ENCODE results near the gene CAPN3. TPM values are rescaled to one million over a fixed set of nuclear protein-coding genes. Genes with fewer than 3 reads are reported as not detected.

CAPN3 gene
- polyA plus RNA-seq, 1 donor from 2014 or later: 1.5 TPM

- Histone ChIP-seq H2AFZ (ENCODE audit: low read depth, low read length) (no peak overlapping the region), H3K9me2 (ENCODE audit: insufficient read depth, low read length) (no peaks in the 10 kb centered on the region), H3K79me2 (replicated peaks; ENCODE audit: insufficient read depth, low read length) (no peaks in the 10 kb centered on the region), H3K36me3 (ENCODE audit: insufficient read depth, low read length) (peaks cover 5% of the 10 kb centered on the region), H4K20me1 (ENCODE audit: insufficient read depth) (no peaks in the 10 kb centered on the region), H3K27ac (ENCODE audit: low read length) (no peak overlapping the region), H3F3A (ENCODE audit: insufficient read depth, low read length, poor library complexity, severe bottlenecking) (no peaks in the 10 kb centered on the region), H3K4me2 (ENCODE audit: low read length) (no peak overlapping the region), H3K27me3 (ENCODE audit: insufficient read depth, low read depth, low read length) (no peaks in the 10 kb centered on the region), H3K4me3 (ENCODE audit: low read length) (no peak overlapping the region), H3K9me3 (ENCODE audit: low read length) (no peaks in the 10 kb centered on the region), H3K9ac (ENCODE audit: low read length) (no peak overlapping the region)
- TF ChIP-seq POLR2AphosphoS5 (IDR thresholded peaks at IDR 0.05) (no peak), EZH2 (IDR thresholded peaks at IDR 0.05; ENCODE audit: borderline replicate concordance, insufficient read depth, low read length, poor library complexity, severe bottlenecking) (no peak), EP300 (conservative IDR thresholded peaks at IDR 0.05; ENCODE audit: poor library complexity, severe bottlenecking) (no peak), TAF1 (IDR thresholded peaks at IDR 0.05; ENCODE audit: low read depth) (no peak), MXI1 (conservative IDR thresholded peaks at IDR 0.05; ENCODE audit: poor library complexity, severe bottlenecking) (no peak), CTCF (IDR thresholded peaks at IDR 0.05; ENCODE audit: poor library complexity, severe bottlenecking) (no peak), REST (IDR thresholded peaks at IDR 0.05; ENCODE audit: borderline replicate concordance) (no peak), RAD21 (conservative IDR thresholded peaks at IDR 0.05) (no peak)
These were observed 62.1 kb downstream of the CAPN3 start for GRCh38 chr15:42421376-42421775.

- H3F3A ChIP-seq (ENCODE audit: insufficient read depth, low read length, poor library complexity, severe bottlenecking): no peaks in the 10 kb centered on the region
- H2AFZ ChIP-seq (ENCODE audit: low read depth, low read length): no peak overlapping the region
- H4K20me1 ChIP-seq (ENCODE audit: insufficient read depth): no peaks in the 10 kb centered on the region
- no peaks in the 10 kb centered on the region for H3K27me3 ChIP-seq (ENCODE audit: insufficient read depth, low read depth, low read length)
- peaks cover 15% of the 10 kb centered on the region for H3K36me3 ChIP-seq (ENCODE audit: insufficient read depth, low read length)
- H3K9ac ChIP-seq (ENCODE audit: low read length): no peak overlapping the region
- TF ChIP-seq REST (IDR thresholded peaks at IDR 0.05; ENCODE audit: borderline replicate concordance) (no peak), POLR2AphosphoS5 (IDR thresholded peaks at IDR 0.05) (no peak), RAD21 (conservative IDR thresholded peaks at IDR 0.05) (no peak), TAF1 (IDR thresholded peaks at IDR 0.05; ENCODE audit: low read depth) (no peak), SMC3 (conservative IDR thresholded peaks at IDR 0.05; ENCODE audit: poor library complexity) (no peak), EZH2 (IDR thresholded peaks at IDR 0.05; ENCODE audit: borderline replicate concordance, insufficient read depth, low read length, poor library complexity, severe bottlenecking) (no peak), CTCF (IDR thresholded peaks at IDR 0.05; ENCODE audit: poor library complexity, severe bottlenecking) (no peak), MXI1 (conservative IDR thresholded peaks at IDR 0.05; ENCODE audit: poor library complexity, severe bottlenecking) (no peak), EP300 (conservative IDR thresholded peaks at IDR 0.05; ENCODE audit: poor library complexity, severe bottlenecking) (no peak)
- no peak overlapping the region for H3K27ac ChIP-seq (ENCODE audit: low read length)
- H3K79me2 ChIP-seq (replicated peaks; ENCODE audit: insufficient read depth, low read length): no peaks in the 10 kb centered on the region
- H3K9me3 ChIP-seq (ENCODE audit: low read length): no peaks in the 10 kb centered on the region
- no peak overlapping the region for H3K4me3 ChIP-seq (ENCODE audit: low read length)
- no peaks in the 10 kb centered on the region for H3K9me2 ChIP-seq (ENCODE audit: insufficient read depth, low read length)
- H3K4me2 ChIP-seq (ENCODE audit: low read length): no peak overlapping the region
These were observed 68.3 kb downstream of the CAPN3 start for GRCh38 chr15:42427429-42428223.
